H9 (cell line): ENCODE data around the gene THEMIS. TPM values are rescaled to one million over a fixed set of nuclear protein-coding genes. Genes with fewer than 3 reads are reported as not detected.

Experiments used
- DNase-seq: peaks from one replicate; pipeline ENCODE4 v3.0.0-alpha.2; 2017
- H2AFZ ChIP-seq: one replicate; pipeline ENCODE4 v1.6.1; 2013; ENCODE audit warnings: mild to moderate bottlenecking, low read length, control low read depth, moderate library complexity
- H2AK5ac ChIP-seq: 2 replicates; pipeline ENCODE4 v1.6.1; 2013; ENCODE audit warnings: low read length, control low read depth, mixed read lengths; ENCODE audit not compliant: insufficient read length
- H2BK120ac ChIP-seq: one replicate; pipeline ENCODE4 v1.6.1; 2013; ENCODE audit warnings: low read depth, mild to moderate bottlenecking, low read length, control low read depth, inconsistent platforms; ENCODE audit not compliant: poor library complexity, severe bottlenecking
- H2BK12ac ChIP-seq: 2 replicates; pipeline ENCODE4 v1.6.1; 2013; ENCODE audit warnings: low read length, control low read depth, mixed read lengths, low read depth; ENCODE audit not compliant: insufficient read length
- H2BK15ac ChIP-seq: 2 replicates; pipeline ENCODE4 v1.6.1; 2013; ENCODE audit warnings: low read depth, low read length, control low read depth
- H2BK20ac ChIP-seq: one replicate; pipeline ENCODE4 v1.6.1; 2013; ENCODE audit warnings: low read depth, mild to moderate bottlenecking, low read length, control low read depth, inconsistent platforms; ENCODE audit not compliant: poor library complexity, severe bottlenecking
- H2BK5ac ChIP-seq: 2 replicates; pipeline ENCODE4 v1.6.1; 2013; ENCODE audit warnings: low read length, control low read depth, mixed read lengths; ENCODE audit not compliant: insufficient read length
- H3K14ac ChIP-seq: 2 replicates; pipeline ENCODE4 v1.6.1; 2013; ENCODE audit warnings: low read length, control low read depth; ENCODE audit not compliant: insufficient read depth
- H3K18ac ChIP-seq: 2 replicates; pipeline ENCODE4 v1.6.1; 2013; ENCODE audit warnings: low read depth, mild to moderate bottlenecking, mixed read lengths, low read length, control low read depth; ENCODE audit not compliant: insufficient read length
- H3K23ac ChIP-seq: 2 replicates; pipeline ENCODE4 v1.6.1; 2013; ENCODE audit warnings: low read length, control low read depth, mixed read lengths, low read depth; ENCODE audit not compliant: insufficient read length
- H3K23me2 ChIP-seq: 2 replicates; pipeline ENCODE4 v1.6.1; 2013; ENCODE audit warnings: low read depth, mild to moderate bottlenecking, mixed read lengths, low read length, control low read depth; ENCODE audit not compliant: insufficient read length, poor library complexity, severe bottlenecking
- H3K27ac ChIP-seq: 2 replicates; pipeline ENCODE4 v1.5.1; 2013; ENCODE audit warnings: low read length, control low read depth, mixed read lengths, low read depth; ENCODE audit not compliant: insufficient read length
- H3K27me3 ChIP-seq: 2 replicates; pipeline ENCODE4 v1.6.1; 2013; ENCODE audit warnings: low read length, control low read depth, inconsistent platforms; ENCODE audit not compliant: insufficient read depth
- H3K4ac ChIP-seq: 2 replicates; pipeline ENCODE4 v1.6.1; 2013; ENCODE audit warnings: low read depth, mild to moderate bottlenecking, control low read depth, inconsistent platforms, low read length, moderate library complexity
- H3K4me1 ChIP-seq: 2 replicates; pipeline ENCODE4 v1.6.1; 2013; ENCODE audit warnings: low read length, control low read depth, inconsistent platforms; ENCODE audit not compliant: insufficient read depth
- H3K4me2 ChIP-seq: 2 replicates; pipeline ENCODE4 v1.6.1; 2013; ENCODE audit warnings: low read length, control low read depth, mixed read lengths; ENCODE audit not compliant: insufficient read length, insufficient read depth
- H3K56ac ChIP-seq: 2 replicates; pipeline ENCODE4 v1.6.1; 2013; ENCODE audit warnings: low read depth, mild to moderate bottlenecking, mixed read lengths, low read length, control low read depth; ENCODE audit not compliant: insufficient read length
- H3K79me1 ChIP-seq: 2 replicates; pipeline ENCODE4 v1.6.1; 2013; ENCODE audit warnings: low read depth, mild to moderate bottlenecking, moderate library complexity, low read length, control low read depth, inconsistent platforms; ENCODE audit not compliant: insufficient read depth, poor library complexity, severe bottlenecking
- H3K79me2 ChIP-seq: 2 replicates; pipeline ENCODE4 v1.6.1; 2013; ENCODE audit warnings: low read length, control low read depth, inconsistent platforms; ENCODE audit not compliant: insufficient read depth
- H3K9ac ChIP-seq: 2 replicates; pipeline ENCODE4 v1.6.1; 2013; ENCODE audit warnings: low read length, control low read depth, mixed read lengths; ENCODE audit not compliant: insufficient read length; ENCODE audit errors: extremely low read depth
- H3K9me3 ChIP-seq: one replicate; pipeline ENCODE4 v1.6.1; 2013; ENCODE audit warnings: low read depth, low read length, inconsistent platforms; ENCODE audit not compliant: control insufficient read depth
- H3T11ph ChIP-seq: one replicate; pipeline ENCODE4 v1.6.1; 2013; ENCODE audit warnings: mild to moderate bottlenecking, low read length, control low read depth, inconsistent platforms
- H4K20me1 ChIP-seq: one replicate; pipeline ENCODE4 v1.6.1; 2013; ENCODE audit not compliant: control insufficient read depth, insufficient read length, insufficient read depth
- H4K5ac ChIP-seq: 2 replicates; pipeline ENCODE4 v1.6.1; 2013; ENCODE audit warnings: low read depth, mild to moderate bottlenecking, mixed read lengths, low read length, control low read depth; ENCODE audit not compliant: insufficient read length
- H4K8ac ChIP-seq: replicated peaks from 2 replicates; pipeline ENCODE4 v1.6.1; 2013; ENCODE audit warnings: low read length, control low read depth, mixed read lengths, low read depth; ENCODE audit not compliant: insufficient read length
- H4K91ac ChIP-seq: 2 replicates; pipeline ENCODE4 v1.6.1; 2013; ENCODE audit warnings: low read depth, mild to moderate bottlenecking, moderate library complexity, mixed read lengths, low read length, control low read depth; ENCODE audit not compliant: insufficient read length
- H3K27ac Mint-ChIP-seq, 3 experiments: 2 replicates in 2 of 3; 3 replicates in 1 of 3; pipeline ENCODE4 v1.8.0; 2020 to 2021; ENCODE audit warnings: mixed read lengths in 3 of 3, mild to moderate bottlenecking in 1 of 3, moderate library complexity in 1 of 3
- H3K27me3 Mint-ChIP-seq: 2 replicates; pipeline ENCODE4 v1.8.0; 2021; ENCODE audit warnings: low read depth, mild to moderate bottlenecking, moderate library complexity, mixed read lengths
- H3K36me3 Mint-ChIP-seq, 3 experiments: 2 replicates in 2 of 3; 3 replicates in 1 of 3; pipeline ENCODE4 v1.8.0; 2020 to 2021; ENCODE audit warnings: low read depth in 3 of 3, mixed read lengths in 3 of 3; ENCODE audit not compliant: insufficient read depth in 1 of 3
- H3K4me1 Mint-ChIP-seq, 2 experiments: 2 replicates each; pipeline ENCODE4 v1.8.0; 2020; ENCODE audit warnings: mixed read lengths in 2 of 2
- H3K4me3 Mint-ChIP-seq, 2 experiments: 2 replicates in 1 of 2; 3 replicates in 1 of 2; pipeline ENCODE4 v1.8.0; 2020 to 2021; ENCODE audit warnings: mild to moderate bottlenecking in 2 of 2, mixed read lengths in 2 of 2, moderate library complexity in 1 of 2
- H3K9me3 Mint-ChIP-seq, 2 experiments: 2 replicates in 1 of 2; 3 replicates in 1 of 2; pipeline ENCODE4 v1.8.0; 2020; ENCODE audit warnings: mild to moderate bottlenecking in 2 of 2, mixed read lengths in 2 of 2, moderate library complexity in 1 of 2
- WGBS: extraction: QIAGEN DNeasy Blood & Tissue Kit; methylation state at CpG from one replicate; pipeline ENCODE4 v1.1.7; 2013; ENCODE audit warnings: missing lambda C conversion rate, low lambda C conversion rate, mixed read lengths; ENCODE audit not compliant: insufficient read length; ENCODE audit errors: extremely low coverage; 5-methylcytosine and 5-hydroxymethylcytosine counted together
- total RNA-seq: library from RNA; stranded (reverse); gene quantifications from 2 replicates; pipeline ENCODE4 v1.2.1, GENCODE V29; 2021
- TF ChIP-seq, protein P1 (sequence below): fragments of 200-600 bp; sonication (generic); conservative IDR thresholded peaks from 3 replicates; pipeline ENCODE4 v1.8.0; 2021; ENCODE audit warnings: antibody characterized with exemption, mild to moderate bottlenecking

Gene THEMIS
- total RNA-seq, 1 experiment from 2014 or later, result not detected

DNA sequence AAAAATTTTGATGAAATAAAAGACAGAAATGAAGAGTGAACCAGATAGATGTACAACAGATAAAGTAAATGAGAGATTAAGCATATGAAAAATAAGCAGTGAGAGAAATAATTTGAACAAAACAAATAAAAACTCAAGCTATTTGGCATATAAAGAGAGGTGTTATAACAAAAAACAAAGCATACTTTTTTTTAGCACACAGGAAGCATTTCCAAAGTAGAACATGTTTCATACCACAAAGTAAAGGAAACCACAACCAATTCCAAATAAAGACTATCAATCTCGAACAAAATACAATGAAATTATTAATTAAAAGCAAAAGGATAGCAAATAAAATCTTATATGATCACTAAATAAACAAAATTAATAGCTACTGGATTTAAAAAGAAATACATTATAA is 6.8 kb downstream of the THEMIS start:
- TF ChIP-seq, protein P1, sequence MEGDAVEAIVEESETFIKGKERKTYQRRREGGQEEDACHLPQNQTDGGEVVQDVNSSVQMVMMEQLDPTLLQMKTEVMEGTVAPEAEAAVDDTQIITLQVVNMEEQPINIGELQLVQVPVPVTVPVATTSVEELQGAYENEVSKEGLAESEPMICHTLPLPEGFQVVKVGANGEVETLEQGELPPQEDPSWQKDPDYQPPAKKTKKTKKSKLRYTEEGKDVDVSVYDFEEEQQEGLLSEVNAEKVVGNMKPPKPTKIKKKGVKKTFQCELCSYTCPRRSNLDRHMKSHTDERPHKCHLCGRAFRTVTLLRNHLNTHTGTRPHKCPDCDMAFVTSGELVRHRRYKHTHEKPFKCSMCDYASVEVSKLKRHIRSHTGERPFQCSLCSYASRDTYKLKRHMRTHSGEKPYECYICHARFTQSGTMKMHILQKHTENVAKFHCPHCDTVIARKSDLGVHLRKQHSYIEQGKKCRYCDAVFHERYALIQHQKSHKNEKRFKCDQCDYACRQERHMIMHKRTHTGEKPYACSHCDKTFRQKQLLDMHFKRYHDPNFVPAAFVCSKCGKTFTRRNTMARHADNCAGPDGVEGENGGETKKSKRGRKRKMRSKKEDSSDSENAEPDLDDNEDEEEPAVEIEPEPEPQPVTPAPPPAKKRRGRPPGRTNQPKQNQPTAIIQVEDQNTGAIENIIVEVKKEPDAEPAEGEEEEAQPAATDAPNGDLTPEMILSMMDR, result no peak
- Histone ChIP-seq H3K56ac (no peak overlapping the region), H2BK15ac (no peak overlapping the region), H3K4me2 (no peak overlapping the region), H2AK5ac (no peak overlapping the region), H3K79me1 (no peaks in the 10 kb centered on the region), H4K91ac (no peak overlapping the region), H3K23ac (no peak overlapping the region), H3T11ph (no peak overlapping the region), H4K20me1 (no peaks in the 10 kb centered on the region), H2BK20ac (no peak overlapping the region), H3K4ac (no peak overlapping the region), H3K79me2 (no peaks in the 10 kb centered on the region), H4K5ac (no peak overlapping the region), H3K9me3 (no peaks in the 10 kb centered on the region), H3K27ac (no peak overlapping the region), H2AFZ (no peak overlapping the region), H3K18ac (no peak overlapping the region), H3K9ac (no peak overlapping the region), H3K23me2 (no peaks in the 10 kb centered on the region), H3K14ac (no peak overlapping the region), H2BK5ac (no peak overlapping the region), H3K4me1 (no peaks in the 10 kb centered on the region), H2BK120ac (no peak overlapping the region), H2BK12ac (no peak overlapping the region), H4K8ac (no peak overlapping the region), H3K27me3 (no peaks in the 10 kb centered on the region)
- Mint-ChIP-seq H3K27ac (no peak overlapping the region; a peak in 1 of 7 replicates), H3K27me3 (no peaks in the 10 kb centered on the region), H3K4me1 (peaks cover 5 to 8% of the 10 kb centered on the region in 2 experiments; a peak in 3 of 4 replicates), H3K4me3 (no peak overlapping the region), H3K36me3 (no peaks in the 10 kb centered on the region; a peak in 1 of 7 replicates), H3K9me3 (no peaks in the 10 kb centered on the region)
- no CpG with 5 or more reads among the region's 1 CpG for WGBS
- no peak for DNase-seq
